Parathyroid adenoma (tissue), 2 donors: ENCODE measurements around the gene FHL3.
A peak's percentile ranks its signal among the peaks of the same experiment; 100 is the strongest.
"Not testable (repeated sequence)": the region's sequence is repeated elsewhere in the genome, so short reads cannot be mapped to it uniquely, and the experiment has no call there.

Experiments
- H2AFZ ChIP-seq: fragments of 300-600 bp; sonication (generic); one replicate; pipeline ENCODE4 v1.7.0; 2017; ENCODE audit warnings: antibody characterized with exemption, mild to moderate bottlenecking
- H3K27ac ChIP-seq: fragments of 300-600 bp; sonication (generic); one replicate; pipeline ENCODE4 v1.7.0; 2017
- H3K27me3 ChIP-seq: fragments of 300-600 bp; sonication (generic); one replicate; pipeline ENCODE4 v1.7.0; 2017; ENCODE audit warnings: low read length; ENCODE audit not compliant: control insufficient read depth, insufficient read depth
- H3K36me3 ChIP-seq: fragments of 300-600 bp; sonication (generic); one replicate; pipeline ENCODE4 v1.7.0; 2017; ENCODE audit warnings: low read length; ENCODE audit not compliant: control insufficient read depth, insufficient read depth
- H3K4me1 ChIP-seq: fragments of 300-600 bp; sonication (generic); one replicate; pipeline ENCODE4 v1.7.0; 2017; ENCODE audit warnings: control low read depth
- H3K4me2 ChIP-seq: fragments of 300-600 bp; sonication (generic); one replicate; pipeline ENCODE4 v1.7.0; 2017; ENCODE audit warnings: low read length
- H3K4me3 ChIP-seq: fragments of 300-600 bp; sonication (generic); one replicate; pipeline ENCODE4 v1.7.0; 2017; ENCODE audit warnings: low read depth, low read length
- H3K79me2 ChIP-seq: fragments of 300-600 bp; sonication (generic); one replicate; pipeline ENCODE4 v1.7.0; 2017; ENCODE audit warnings: control low read depth
- H3K9ac ChIP-seq: fragments of 300-600 bp; sonication (generic); one replicate; pipeline ENCODE4 v1.7.0; 2017; ENCODE audit warnings: mild to moderate bottlenecking
- H3K9me3 ChIP-seq: fragments of 300-600 bp; sonication (generic); one replicate; pipeline ENCODE4 v1.7.0; 2017; ENCODE audit warnings: low read length; ENCODE audit not compliant: control insufficient read depth
- TF ChIP-seq, protein P1 (sequence below): fragments of 300-600 bp; sonication (generic); IDR thresholded peaks from one replicate; pipeline ENCODE4 v1.7.0; 2017; ENCODE audit warnings: antibody characterized with exemption, mild to moderate bottlenecking
- donor health status: primary hyperparathyroidism.

Gene FHL3

GRCh38 chr1:38039331-38040088 lies 34.2 kb upstream of the FHL3 start:
- Histone ChIP-seq H2AFZ (no peak overlapping the region), H3K27ac (no peak overlapping the region), H3K9ac (no peak overlapping the region), H3K4me2 (no peak overlapping the region), H3K4me1 (no peaks in the 10 kb centered on the region), H3K27me3 (no peaks in the 10 kb centered on the region), H3K9me3 (no peaks in the 10 kb centered on the region), H3K79me2 (no peaks in the 10 kb centered on the region), H3K36me3 (no peaks in the 10 kb centered on the region), H3K4me3 (no peak overlapping the region)
- TF ChIP-seq, protein P1, sequence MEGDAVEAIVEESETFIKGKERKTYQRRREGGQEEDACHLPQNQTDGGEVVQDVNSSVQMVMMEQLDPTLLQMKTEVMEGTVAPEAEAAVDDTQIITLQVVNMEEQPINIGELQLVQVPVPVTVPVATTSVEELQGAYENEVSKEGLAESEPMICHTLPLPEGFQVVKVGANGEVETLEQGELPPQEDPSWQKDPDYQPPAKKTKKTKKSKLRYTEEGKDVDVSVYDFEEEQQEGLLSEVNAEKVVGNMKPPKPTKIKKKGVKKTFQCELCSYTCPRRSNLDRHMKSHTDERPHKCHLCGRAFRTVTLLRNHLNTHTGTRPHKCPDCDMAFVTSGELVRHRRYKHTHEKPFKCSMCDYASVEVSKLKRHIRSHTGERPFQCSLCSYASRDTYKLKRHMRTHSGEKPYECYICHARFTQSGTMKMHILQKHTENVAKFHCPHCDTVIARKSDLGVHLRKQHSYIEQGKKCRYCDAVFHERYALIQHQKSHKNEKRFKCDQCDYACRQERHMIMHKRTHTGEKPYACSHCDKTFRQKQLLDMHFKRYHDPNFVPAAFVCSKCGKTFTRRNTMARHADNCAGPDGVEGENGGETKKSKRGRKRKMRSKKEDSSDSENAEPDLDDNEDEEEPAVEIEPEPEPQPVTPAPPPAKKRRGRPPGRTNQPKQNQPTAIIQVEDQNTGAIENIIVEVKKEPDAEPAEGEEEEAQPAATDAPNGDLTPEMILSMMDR, result no peak

DNA sequence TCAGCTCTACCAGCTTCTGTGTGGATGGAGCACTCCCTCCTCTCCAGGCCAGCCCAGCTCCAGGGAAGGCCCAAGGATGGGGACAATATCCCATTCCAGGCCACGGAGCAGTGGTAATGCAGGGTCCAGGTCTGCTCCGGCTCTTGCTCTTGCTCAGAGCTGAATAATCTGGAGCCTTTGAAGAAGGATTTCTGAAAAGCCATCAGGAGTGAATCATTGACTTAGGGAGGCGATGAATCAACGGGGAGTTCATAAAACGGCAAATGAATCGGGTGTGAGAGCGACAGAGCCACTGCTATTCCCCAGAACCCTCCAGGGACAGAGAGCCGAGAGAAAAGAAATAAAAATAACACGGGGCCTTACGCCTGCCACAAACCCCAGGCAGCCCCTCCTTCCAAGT lies 33.5 kb upstream of the FHL3 start:
- Histone ChIP-seq H3K79me2 (no peaks in the 10 kb centered on the region), H3K9ac (no peak overlapping the region), H3K27ac (no peak overlapping the region), H3K36me3 (no peaks in the 10 kb centered on the region), H3K27me3 (no peaks in the 10 kb centered on the region), H3K4me2 (no peak overlapping the region), H3K4me1 (no peaks in the 10 kb centered on the region), H3K9me3 (no peaks in the 10 kb centered on the region), H3K4me3 (no peak overlapping the region), H2AFZ (no peak overlapping the region)
- TF ChIP-seq, protein P1, result no peak

DNA sequence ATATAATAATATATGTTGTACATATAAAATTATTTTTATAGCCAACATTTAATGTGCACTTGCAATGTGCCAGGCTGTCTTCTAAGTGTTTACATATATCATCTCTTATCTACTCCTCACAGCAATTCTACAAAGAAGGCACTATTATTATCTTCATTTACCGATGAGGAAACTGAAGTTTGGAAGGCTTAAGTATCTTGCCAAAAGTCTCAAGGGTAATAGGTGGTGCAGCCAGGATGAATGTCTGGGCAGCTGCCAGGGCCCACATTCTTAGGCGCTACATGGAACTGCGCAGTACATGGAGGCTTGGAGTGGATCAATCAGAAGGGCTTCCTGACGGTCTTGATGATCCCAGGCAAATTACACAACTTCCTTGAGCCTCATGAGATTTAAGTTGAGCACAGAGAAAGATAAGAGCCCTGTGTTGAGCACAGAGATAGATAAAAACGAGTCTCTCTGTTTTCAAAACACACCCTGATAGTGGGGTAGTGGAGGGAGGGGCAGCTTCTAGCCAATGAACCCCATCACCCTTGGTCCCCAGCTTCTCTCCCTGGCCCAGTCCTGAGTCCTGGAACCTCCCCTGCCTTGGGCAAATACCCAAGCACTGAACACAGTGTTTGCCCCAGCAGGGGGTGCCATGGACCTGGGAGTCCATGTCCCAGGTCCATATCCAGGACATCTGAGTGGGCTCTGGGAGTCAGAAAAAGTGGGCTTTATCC lies 32.1 kb upstream of the FHL3 start:
- H3K27ac ChIP-seq, result no peak overlapping the region
- no peak overlapping the region for H3K4me2 ChIP-seq
- no peak overlapping the region for H3K4me3 ChIP-seq
- H2AFZ ChIP-seq, result no peak overlapping the region
- no peaks in the 10 kb centered on the region for H3K9me3 ChIP-seq
- no peaks in the 10 kb centered on the region for H3K79me2 ChIP-seq
- H3K36me3 ChIP-seq, result no peaks in the 10 kb centered on the region
- no peaks in the 10 kb centered on the region for H3K27me3 ChIP-seq
- TF ChIP-seq, protein P1, result peak; percentile 24
- no peaks in the 10 kb centered on the region for H3K4me1 ChIP-seq
- no peak overlapping the region for H3K9ac ChIP-seq

DNA sequence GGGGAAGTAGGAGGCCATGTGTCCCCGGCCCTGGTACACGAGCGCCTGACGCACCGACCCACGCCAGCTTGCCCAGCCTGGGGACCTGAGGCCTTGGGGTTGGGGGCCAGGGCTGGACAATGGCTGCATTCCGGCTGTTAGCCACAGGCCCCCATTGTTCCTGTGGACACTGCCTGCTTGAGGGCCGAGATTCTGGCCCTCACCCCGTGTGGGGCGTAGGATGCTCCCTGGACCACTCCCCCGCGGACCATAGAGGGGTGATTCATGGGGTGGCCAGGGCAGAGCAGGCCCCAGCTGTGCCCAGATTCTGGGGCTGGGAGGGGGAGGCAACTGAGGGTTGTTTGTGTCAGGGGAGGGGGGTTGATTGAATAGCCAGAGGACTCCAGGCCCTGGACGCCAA lies 29.6 kb upstream of the FHL3 start:
- no peak overlapping the region for H3K9ac ChIP-seq
- H2AFZ ChIP-seq, result no peak overlapping the region
- H3K36me3 ChIP-seq, result no peaks in the 10 kb centered on the region
- no peak overlapping the region for H3K27ac ChIP-seq
- no peaks in the 10 kb centered on the region for H3K27me3 ChIP-seq
- TF ChIP-seq, protein P1, result no peak
- H3K4me2 ChIP-seq, result no peak overlapping the region
- peaks cover 6% of the 10 kb centered on the region for H3K4me1 ChIP-seq
- no peaks in the 10 kb centered on the region for H3K79me2 ChIP-seq
- H3K4me3 ChIP-seq, result no peak overlapping the region
- no peaks in the 10 kb centered on the region for H3K9me3 ChIP-seq

DNA sequence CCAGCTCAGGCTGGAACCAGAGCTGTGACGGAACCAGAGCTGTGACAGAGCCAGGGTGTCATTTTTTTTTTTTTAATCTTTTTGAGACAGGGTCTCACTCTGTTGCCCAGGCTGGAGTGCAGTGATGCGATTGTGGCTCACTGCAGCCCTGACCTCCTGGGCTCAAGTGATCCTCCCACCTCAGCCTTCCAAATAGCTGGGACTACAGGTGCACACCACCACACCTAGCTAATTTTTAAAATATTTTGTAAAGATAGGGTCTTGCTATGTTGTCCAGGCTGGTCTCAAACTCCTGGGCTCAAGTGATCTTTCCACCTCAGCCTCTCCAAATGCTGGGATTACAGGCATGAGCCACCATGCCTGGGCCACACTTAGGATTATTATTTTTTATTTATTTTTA lies 27.7 kb upstream of the FHL3 start:
- not testable (repeated sequence) for H3K4me2 ChIP-seq, H3K27ac ChIP-seq, H3K9ac ChIP-seq, H3K27me3 ChIP-seq, H3K4me3 ChIP-seq, H2AFZ ChIP-seq, H3K9me3 ChIP-seq, H3K79me2 ChIP-seq, H3K36me3 ChIP-seq
- peaks cover 10% of the 10 kb centered on the region for H3K4me1 ChIP-seq
